Upper lobe of left lung (tissue), 4 donors: ENCODE results near the gene JARID2.

Source experiments
- CTCF ChIP-seq, 6 experiments: fragments of 450-650 bp in 4 of 6; fragments of 200-600 bp in 2 of 6; sonication (generic) in 2 of 6; IDR thresholded peaks; one replicate each; pipeline ENCODE4 v1.5.1; 2016 to 2019; ENCODE audit warnings: antibody characterized with exemption in 6 of 6
- POLR2A ChIP-seq, 4 donors: fragments of 450-650 bp; IDR thresholded peaks; one replicate each; pipeline ENCODE4 v1.5.1; 2016 to 2017; ENCODE audit warnings: antibody characterized with exemption in 4 of 4, mild to moderate bottlenecking in 2 of 4

- no peak for TF ChIP-seq CTCF (IDR thresholded peaks at IDR 0.05)
- no peak for TF ChIP-seq POLR2A (IDR thresholded peaks at IDR 0.05)
Measured at GRCh38 chr6:15500901-15501825, 255.3 kb downstream of the JARID2 start.
